GM21723 (cell line): ENCODE data around the gene TCF12.
"Not testable (repeated sequence)": the region's sequence is repeated elsewhere in the genome, so short reads cannot be mapped to it uniquely, and the experiment has no call there.

Experiments used
- ATAC-seq: cut with Tn5 transposase; IDR thresholded peaks from one replicate; pipeline ENCODE4 v1.9.1; 2021; ENCODE audit warnings: mild to moderate bottlenecking, moderate library complexity; ENCODE audit not compliant: unreplicated experiment

The TCF12 gene

GRCh38 chr15:57158589-57158988 lies 240.1 kb downstream of the TCF12 start:
- no peak for ATAC-seq

GRCh38 chr15:57158997-57159668 lies 240.7 kb downstream of the TCF12 start:
- ATAC-seq = no peak

GRCh38 chr15:57159767-57160166 lies 241.3 kb downstream of the TCF12 start:
- no peak for ATAC-seq

GRCh38 chr15:57160823-57161560 lies 242.5 kb downstream of the TCF12 start:
- ATAC-seq = no peak

- ATAC-seq = not testable (repeated sequence)
These were observed 245.8 kb downstream of the TCF12 start for GRCh38 chr15:57164251-57164650.

- ATAC-seq = no peak
These were observed 247.5 kb downstream of the TCF12 start for GRCh38 chr15:57165992-57166391.

GRCh38 chr15:57167821-57168395 lies 249.5 kb downstream of the TCF12 start:
- no peak for ATAC-seq

- no peak for ATAC-seq
These were observed 251.2 kb downstream of the TCF12 start for GRCh38 chr15:57169643-57170042.

- no peak for ATAC-seq
These were observed 253.0 kb downstream of the TCF12 start for GRCh38 chr15:57171426-57171825.

- ATAC-seq = no peak
These were observed 254.5 kb downstream of the TCF12 start for GRCh38 chr15:57172925-57173324.

GRCh38 chr15:57183041-57183440 lies 264.6 kb downstream of the TCF12 start:
- ATAC-seq = no peak

GRCh38 chr15:57183614-57184344 lies 265.3 kb downstream of the TCF12 start:
- ATAC-seq = no peak

GRCh38 chr15:57184502-57184901 lies 266.1 kb downstream of the TCF12 start:
- ATAC-seq = no peak

- ATAC-seq = no peak
These were observed 267.1 kb downstream of the TCF12 start for GRCh38 chr15:57185507-57186074.

GRCh38 chr15:57189466-57189865 lies 271.0 kb downstream of the TCF12 start:
- ATAC-seq = no peak

- ATAC-seq = no peak
These were observed 271.8 kb downstream of the TCF12 start for GRCh38 chr15:57190208-57190607.

- no peak for ATAC-seq
These were observed 274.7 kb downstream of the TCF12 start for GRCh38 chr15:57193161-57193560.

- no peak for ATAC-seq
These were observed 276.9 kb downstream of the TCF12 start for GRCh38 chr15:57195326-57195725.

- no peak for ATAC-seq
These were observed 278.4 kb downstream of the TCF12 start for GRCh38 chr15:57196865-57197264.

- no peak for ATAC-seq
These were observed 279.7 kb downstream of the TCF12 start for GRCh38 chr15:57198131-57198530.

GRCh38 chr15:57198654-57199291 lies 280.3 kb downstream of the TCF12 start:
- ATAC-seq = no peak
